Breast epithelium (tissue), 3 donors: Measurements from ENCODE around the gene TECTA.

Source experiments
- CTCF ChIP-seq, 3 donors: fragments of 450-650 bp; IDR thresholded peaks; one replicate each; pipeline ENCODE4 v1.5.1; 2016 to 2017; ENCODE audit warnings: antibody characterized with exemption in 3 of 3, mild to moderate bottlenecking in 3 of 3, moderate library complexity in 3 of 3
- POLR2A ChIP-seq: fragments of 450-650 bp; IDR thresholded peaks from one replicate; pipeline ENCODE4 v1.6.1; 2016; ENCODE audit warnings: antibody characterized with exemption, mild to moderate bottlenecking, moderate library complexity
- POLR2AphosphoS5 ChIP-seq, 3 donors: sonication (generic); formaldehyde crosslinking; IDR thresholded peaks; one replicate each; pipeline ENCODE4 v1.6.1; 2017; ENCODE audit warnings: antibody characterized with exemption in 3 of 3

GRCh38 chr11:121141066-121141465 lies 40.0 kb downstream of the TECTA start:
- TF ChIP-seq POLR2A = no peak
- TF ChIP-seq CTCF (IDR thresholded peaks at IDR 0.05) = no peak
- no peak for TF ChIP-seq POLR2AphosphoS5 (IDR thresholded peaks at IDR 0.05)
